ENCODE measurements around the gene USP5.

DNA sequence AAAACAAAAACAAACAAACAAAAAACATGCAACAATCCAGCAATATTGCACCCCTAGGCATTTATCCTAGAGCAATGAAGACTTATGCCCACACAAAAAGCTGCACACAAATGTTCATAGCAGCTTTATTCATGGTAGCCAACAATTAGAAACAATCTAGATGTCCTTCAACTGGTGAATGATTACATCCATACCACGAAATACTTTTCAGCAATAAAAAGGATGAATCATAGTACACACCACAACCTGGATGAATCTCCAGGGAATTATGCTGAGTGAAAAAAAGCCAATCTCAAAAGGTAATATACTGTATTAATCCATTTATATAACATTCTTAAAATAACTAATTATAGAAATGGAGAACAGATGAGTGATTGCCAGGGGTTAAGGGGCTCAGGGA is 44.8 kb upstream of the USP5 start:
- no peak for TF ChIP-seq CTCF (IDR thresholded peaks at IDR 0.05)
- TF ChIP-seq EZH2 (IDR thresholded peaks at IDR 0.05): no peak
- no peak for TF ChIP-seq EZH2phosphoT487 (IDR thresholded peaks at IDR 0.05)

Measured in neural progenitor cell (in vitro differentiated cells).